GM10847 (cell line): Measurements from ENCODE around the gene KCTD13.

Experiments
- POLR2A ChIP-seq: IDR thresholded peaks from 2 replicates; pipeline ENCODE4 v1.6.1; 2011; ENCODE audit not compliant: insufficient read length; ENCODE audit errors: extremely low read depth

The KCTD13 gene

GRCh38 chr16:29900102-29900887 lies 25.7 kb downstream of the KCTD13 start, which contains the start of gene ASPHD1:
Gene ASPHD1 (plus strand): TSS chr16:29900488. CDS start chr16:29900972, 484 bp downstream.
- no peak for TF ChIP-seq POLR2A

- TF ChIP-seq POLR2A, result no peak
These were observed 26.4 kb downstream of the KCTD13 start, which contains the start of gene SEZ6L2 for GRCh38 chr16:29899516-29900101. Gene SEZ6L2 (minus strand): TSS chr16:29899550. CDS start chr16:29899019, 531 bp downstream.

- TF ChIP-seq POLR2A, result no peak
These were observed 27.1 kb downstream of the KCTD13 start for GRCh38 chr16:29898804-29899515.

- TF ChIP-seq POLR2A, result no peak
These were observed 27.8 kb downstream of the KCTD13 start for GRCh38 chr16:29898135-29898803.

- TF ChIP-seq POLR2A, result no peak
These were observed 28.7 kb downstream of the KCTD13 start for GRCh38 chr16:29897333-29897732.

- no peak for TF ChIP-seq POLR2A
These were observed 29.2 kb downstream of the KCTD13 start for GRCh38 chr16:29896841-29897240.

- TF ChIP-seq POLR2A, result no peak
These were observed 31.7 kb downstream of the KCTD13 start for GRCh38 chr16:29894352-29894751.

- no peak for TF ChIP-seq POLR2A
These were observed 32.5 kb downstream of the KCTD13 start for GRCh38 chr16:29893553-29893952.

- no peak for TF ChIP-seq POLR2A
These were observed 33.6 kb downstream of the KCTD13 start for GRCh38 chr16:29892458-29892813.

- no peak for TF ChIP-seq POLR2A
These were observed 34.2 kb downstream of the KCTD13 start for GRCh38 chr16:29891525-29892457.

GRCh38 chr16:29883987-29884386 lies 42.0 kb downstream of the KCTD13 start:
- no peak for TF ChIP-seq POLR2A

- TF ChIP-seq POLR2A, result no peak
These were observed 45.0 kb downstream of the KCTD13 start for GRCh38 chr16:29881050-29881449.

- no peak for TF ChIP-seq POLR2A
These were observed 47.9 kb downstream of the KCTD13 start for GRCh38 chr16:29878172-29878571.

- TF ChIP-seq POLR2A, result no peak
These were observed 48.6 kb downstream of the KCTD13 start for GRCh38 chr16:29877266-29877961.
